Occipital lobe (tissue), 2 donors: ENCODE results near the gene CKS1B. TPM values are rescaled to one million over a fixed set of nuclear protein-coding genes. Genes with fewer than 3 reads are reported as not detected.
"Not testable (repeated sequence)": the region's sequence is repeated elsewhere in the genome, so short reads cannot be mapped to it uniquely, and the experiment has no call there.

Source experiments
- DNase-seq: peaks from one replicate; lab custom pipeline; 2025; lab: John Stamatoyannopoulos, UW
- total RNA-seq: library from RNA; depleted of rRNA; stranded (reverse); fragments of >200 nt; gene quantifications from one replicate; pipeline ENCODE4 v1.2.3, GENCODE V29; 2014

Gene CKS1B
- total RNA-seq, 1 donor from 2014 or later, result 12.2 TPM

GRCh38 chr1:154983776-154984466 is 9.4 kb downstream of the CKS1B start:
- DNase-seq, result no peak

GRCh38 chr1:154986736-154987135 is 12.3 kb downstream of the CKS1B start:
- DNase-seq, result not testable (repeated sequence)

GRCh38 chr1:154987326-154987725 is 12.8 kb downstream of the CKS1B start:
- DNase-seq, result no peak

- DNase-seq, result no peak
Observed at GRCh38 chr1:154988058-154988954, 13.8 kb downstream of the CKS1B start.

GRCh38 chr1:154989195-154989860 is 14.8 kb downstream of the CKS1B start:
- DNase-seq, result no peak

GRCh38 chr1:154990276-154990675 is 15.8 kb downstream of the CKS1B start:
- DNase-seq, result no peak

- DNase-seq, result no peak
Observed at GRCh38 chr1:154992721-154993571, 18.5 kb downstream of the CKS1B start.

GRCh38 chr1:154993572-154994268 is 19.2 kb downstream of the CKS1B start, which contains the start of gene LENEP:
LENEP (plus strand) TSS chr1:154993586; CDS start chr1:154993608, 22 bp downstream.
- DNase-seq, result no peak

- no peak for DNase-seq
Observed at GRCh38 chr1:154994269-154994587, 19.7 kb downstream of the CKS1B start.

GRCh38 chr1:154994591-154994990 is 20.1 kb downstream of the CKS1B start:
- DNase-seq, result no peak

GRCh38 chr1:154995301-154995983 is 21.0 kb downstream of the CKS1B start:
- peak; percentile 15 for DNase-seq

- no peak for DNase-seq
Observed at GRCh38 chr1:154996966-154997701, 22.7 kb downstream of the CKS1B start.

- no peak for DNase-seq
Observed at GRCh38 chr1:154998201-154998780, 23.8 kb downstream of the CKS1B start.

GRCh38 chr1:154998818-154999570 is 24.5 kb downstream of the CKS1B start:
- DNase-seq, result peak; percentile 26

GRCh38 chr1:154999571-155000410 is 25.3 kb downstream of the CKS1B start:
- DNase-seq, result no peak

- DNase-seq, result no peak
Observed at GRCh38 chr1:155000411-155000725, 25.9 kb downstream of the CKS1B start.

GRCh38 chr1:155000726-155001424 is 26.4 kb downstream of the CKS1B start:
- DNase-seq, result peak; percentile 82
